Measurements from ENCODE around the gene RECQL.

DNA sequence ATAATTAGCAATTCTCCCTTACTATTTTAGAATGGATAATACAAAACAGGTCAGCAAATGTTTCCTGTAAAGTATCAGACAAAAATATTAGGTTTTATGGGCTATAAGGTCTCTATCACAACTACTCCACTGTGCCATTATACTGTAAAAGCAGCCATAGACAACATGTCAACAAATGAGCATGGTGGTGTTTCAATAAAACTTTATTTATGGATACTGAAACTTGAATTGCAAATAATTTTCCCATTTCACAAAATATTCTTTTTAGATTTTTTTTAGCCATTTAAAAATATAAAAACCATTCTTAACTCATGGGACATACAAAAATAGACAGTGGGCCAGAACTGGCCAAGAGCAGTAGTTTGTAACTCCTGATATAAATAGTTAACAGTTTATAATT lies 15.4 kb downstream of the RECQL start:
- TF ChIP-seq CTCF (IDR thresholded peaks at IDR 0.05; ENCODE audit: low read length) (no peak), EZH2 (IDR thresholded peaks at IDR 0.05; ENCODE audit: borderline replicate concordance, low read length) (no peak)
